Activated T-cell treated with anti-CD3 and anti-CD28 coated beads, Interleukin-2, amount 50 U/mL, for 48 hours (primary cell): Measurements from ENCODE around the gene C8G.

Source experiments
- DNase-seq, 2 experiments: peaks; one replicate each; pipeline ENCODE4 v3.0.0-alpha.2; 2020

C8G gene

DNA sequence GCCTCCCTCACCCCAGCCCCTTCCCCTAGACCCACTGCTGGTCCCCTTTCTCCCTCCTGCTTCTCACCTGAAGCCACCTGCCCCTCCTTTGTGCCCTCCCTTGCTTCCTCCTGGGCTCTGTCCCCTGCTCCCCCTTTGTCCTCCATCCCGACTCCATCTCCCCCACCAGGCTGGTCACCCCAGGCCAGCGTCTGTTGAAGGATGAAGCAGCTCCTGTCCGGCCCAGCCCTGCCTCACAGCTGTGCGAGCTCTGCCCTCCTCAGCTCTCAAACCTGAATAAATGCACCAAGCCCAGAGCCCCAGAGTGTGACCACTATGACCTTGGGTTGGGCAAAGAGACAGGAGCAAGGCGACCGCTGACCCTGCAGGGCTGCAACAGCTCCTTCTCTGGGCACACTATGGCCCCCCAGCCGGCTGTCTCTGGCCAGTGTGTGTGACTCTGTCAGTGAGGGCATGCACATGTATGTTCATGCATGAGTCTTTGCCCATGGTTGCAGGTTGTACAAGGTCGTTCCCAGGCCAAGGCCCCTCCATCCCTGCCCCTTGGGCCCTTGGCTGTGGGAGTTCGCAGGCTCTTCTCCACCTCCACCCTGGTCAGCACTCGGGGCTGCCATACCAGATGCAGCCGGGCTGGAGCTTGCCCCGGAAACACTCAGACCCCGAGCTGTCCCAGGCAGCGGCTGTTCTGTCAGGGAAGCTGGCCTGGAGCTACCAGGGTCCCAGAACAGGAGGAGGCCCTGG is 10.3 kb downstream of the C8G start:
- no peak for DNase-seq

DNA sequence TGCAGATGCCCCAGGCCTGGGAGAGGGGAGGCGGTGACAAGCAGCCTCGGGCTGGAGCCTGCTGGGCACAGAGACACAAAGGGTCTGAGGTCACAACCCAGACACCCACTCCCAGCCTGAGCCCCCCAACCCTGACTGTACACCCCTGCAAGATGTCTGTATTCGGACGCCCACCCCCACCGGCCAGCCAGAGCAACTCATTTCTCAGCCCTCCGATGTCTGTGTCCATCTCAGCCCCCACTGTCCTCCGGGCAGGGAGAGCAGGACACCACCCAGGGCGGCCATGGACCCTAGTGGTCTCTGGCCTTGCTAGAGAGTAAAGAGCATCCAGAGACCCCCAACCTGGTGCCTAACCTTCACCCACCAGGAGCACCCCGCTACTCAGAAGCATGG is 10.9 kb downstream of the C8G start:
- DNase-seq = no peak

DNA sequence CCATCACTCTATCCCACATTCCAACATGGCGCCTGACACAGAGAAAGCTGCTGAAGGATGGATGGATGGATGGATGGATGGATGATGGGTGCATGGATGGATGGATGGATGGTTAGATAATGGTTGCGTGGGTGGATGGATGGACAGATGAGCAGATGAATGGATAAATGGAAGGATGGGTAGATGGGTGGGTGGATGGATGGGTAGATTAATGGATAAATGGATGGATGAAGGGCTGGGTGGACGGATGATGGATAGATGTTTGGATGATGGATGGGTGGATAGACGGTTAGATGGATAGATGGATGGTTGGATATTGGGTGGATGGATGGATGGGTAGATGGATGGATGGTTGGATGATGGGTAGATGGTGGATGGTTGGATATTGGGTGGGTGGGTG is 11.6 kb downstream of the C8G start:
- DNase-seq = no peak

DNA sequence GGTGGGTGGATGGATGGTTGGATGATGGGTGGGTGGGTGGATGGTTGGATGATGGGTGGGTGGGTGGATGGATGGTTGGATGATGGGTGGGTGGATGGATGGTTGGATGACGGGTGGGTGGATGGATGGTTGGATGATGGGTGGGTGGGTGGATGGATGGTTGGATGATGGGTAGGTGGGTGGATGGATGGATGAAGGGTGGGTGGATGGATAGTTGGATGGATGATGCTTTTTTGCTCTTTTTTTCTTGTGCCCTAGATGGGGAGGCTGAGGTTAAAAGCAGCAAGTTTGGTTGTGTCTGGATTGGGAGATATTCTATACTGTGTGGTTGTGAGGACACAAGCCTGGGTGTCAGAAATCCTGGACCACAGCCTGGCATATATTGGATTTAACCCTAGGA is 12.4 kb downstream of the C8G start:
- no peak for DNase-seq

DNA sequence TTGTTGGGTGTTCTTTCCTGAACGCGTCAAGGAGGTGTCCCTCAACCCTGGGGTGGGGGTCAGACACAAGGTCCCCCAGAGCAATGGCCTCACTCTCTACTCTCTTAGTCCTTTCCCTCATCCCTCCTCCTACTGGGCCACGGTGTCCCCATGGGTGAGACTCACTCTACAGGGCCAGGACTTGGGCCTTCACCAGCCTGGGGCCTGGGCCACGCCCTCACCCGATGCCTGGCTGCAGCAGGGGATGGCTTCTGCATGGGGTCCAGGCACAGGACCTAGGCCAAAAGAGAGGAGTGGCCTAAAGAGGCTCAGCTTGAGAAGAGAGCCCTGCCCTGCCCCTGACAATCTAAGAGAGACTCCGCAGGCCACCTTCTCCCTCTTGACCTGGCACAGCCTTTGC is 12.9 kb downstream of the C8G start:
- DNase-seq = no peak

DNA sequence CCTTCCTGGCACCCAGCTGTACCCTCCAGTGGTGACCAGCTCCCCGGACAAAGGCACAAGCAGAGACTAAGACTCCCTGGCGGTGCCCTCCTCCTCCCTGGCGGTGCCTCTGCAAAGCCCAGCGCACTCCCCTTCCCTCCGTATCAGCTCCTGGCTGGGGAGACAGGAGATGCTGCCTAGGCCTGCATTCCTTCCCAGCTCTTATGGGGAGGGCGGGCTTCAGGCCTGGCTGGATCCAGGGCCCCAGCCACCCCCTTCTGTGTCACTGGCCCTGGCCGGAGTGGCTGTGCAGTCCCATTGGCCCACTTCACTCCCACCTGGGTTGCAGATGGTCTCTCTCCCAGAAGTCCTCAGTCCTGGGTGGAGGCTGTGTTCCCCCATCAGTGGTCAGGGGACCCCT is 13.4 kb downstream of the C8G start:
- no peak for DNase-seq

DNA sequence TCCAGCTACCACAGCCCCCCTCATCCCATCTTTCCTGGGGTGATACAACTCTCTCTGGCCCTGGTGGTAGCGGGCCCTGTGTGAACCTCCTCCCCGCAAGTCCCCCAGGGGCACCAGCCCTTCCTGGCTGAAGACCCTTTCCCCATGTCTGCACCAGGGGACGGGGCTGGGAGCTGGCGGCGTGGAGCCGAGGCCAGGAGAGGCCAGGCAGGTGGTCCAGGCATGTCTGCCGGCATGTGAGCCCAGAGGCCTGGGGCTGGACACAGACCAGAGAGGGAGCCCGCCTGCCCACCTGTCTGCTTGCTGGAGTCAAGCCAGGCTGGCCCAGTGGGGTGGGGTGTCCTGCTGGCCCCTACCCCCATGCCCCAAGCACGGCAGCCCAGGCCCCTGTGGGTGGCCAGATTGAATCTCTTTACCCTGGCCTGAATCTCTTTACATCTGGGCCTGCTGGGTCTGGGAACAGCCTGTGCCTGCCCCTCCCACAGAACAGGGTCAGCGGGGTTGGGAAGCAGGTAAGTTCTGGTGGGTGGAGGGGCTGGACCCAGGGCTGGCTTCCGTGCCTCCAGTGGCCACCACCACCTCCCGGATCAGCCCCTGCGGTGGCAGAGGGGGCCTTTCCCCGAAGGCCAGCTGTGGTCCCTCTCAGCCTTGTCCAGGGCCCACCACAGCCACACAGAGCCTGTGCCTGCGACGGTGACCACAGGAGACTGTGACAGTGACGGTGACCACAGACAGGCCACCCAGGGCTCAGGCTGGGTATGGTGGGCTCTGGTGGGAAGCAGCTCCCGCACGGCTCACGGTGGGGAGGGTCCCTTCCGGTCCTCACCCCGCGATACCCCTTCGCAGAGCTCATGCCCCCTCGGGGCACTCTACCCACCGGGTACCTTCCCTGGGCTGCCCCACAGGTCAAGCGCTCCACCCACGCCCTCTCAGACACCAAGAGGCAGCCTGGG is 14.1 kb downstream of the C8G start:
- no peak for DNase-seq

DNA sequence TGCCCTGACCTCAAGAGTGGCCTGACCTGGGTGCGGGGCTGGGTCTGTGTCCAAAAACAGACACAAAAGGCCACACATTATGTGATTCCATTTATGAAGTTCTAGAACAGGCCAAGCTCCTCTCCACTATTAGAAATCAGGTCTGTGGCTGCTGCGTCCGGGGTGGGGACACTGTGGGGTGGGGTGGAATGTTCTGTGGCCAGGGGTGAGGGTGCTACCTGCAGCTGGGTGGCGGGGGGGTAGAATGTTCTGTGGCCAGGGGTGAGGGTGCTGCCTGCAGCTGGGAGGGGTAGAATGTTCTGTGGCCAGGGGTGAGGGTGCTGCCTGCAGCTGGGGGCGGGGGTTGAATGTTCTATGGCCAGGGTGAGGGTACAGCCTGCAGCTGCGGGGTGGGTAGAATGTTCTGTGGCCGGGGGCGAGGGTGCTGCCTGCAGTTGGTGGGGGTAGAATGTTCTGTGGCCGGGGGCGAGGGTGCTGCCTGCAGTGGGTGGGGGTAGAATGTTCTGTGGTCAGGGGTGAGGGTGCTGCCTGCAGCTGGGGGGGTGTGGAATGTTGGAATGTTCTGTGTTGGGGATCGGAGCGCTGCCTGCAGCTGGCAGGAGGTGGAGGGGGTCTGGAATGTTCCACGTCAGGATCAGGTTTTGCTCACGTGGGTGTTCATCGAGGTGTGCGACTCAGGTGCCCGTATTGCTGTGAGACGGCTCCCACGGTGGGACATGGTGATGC is 15.3 kb downstream of the C8G start:
- DNase-seq = no peak

DNA sequence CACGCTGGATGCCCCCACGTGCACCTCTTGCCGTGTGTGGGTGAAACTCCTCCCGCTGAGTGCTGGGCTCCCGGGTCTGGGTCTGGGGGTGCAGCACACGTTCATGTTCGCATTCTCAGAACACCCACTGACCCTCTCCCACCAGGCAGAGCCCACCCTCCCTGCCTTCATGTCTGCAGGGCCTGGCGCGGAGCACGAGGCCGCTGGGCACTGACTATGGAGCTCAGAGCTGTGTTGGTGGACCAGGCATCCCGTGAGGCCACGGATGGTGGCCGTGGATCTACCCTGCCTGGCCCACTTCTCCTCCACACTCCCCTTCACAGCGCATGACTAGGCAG is 15.9 kb downstream of the C8G start:
- no peak for DNase-seq

DNA sequence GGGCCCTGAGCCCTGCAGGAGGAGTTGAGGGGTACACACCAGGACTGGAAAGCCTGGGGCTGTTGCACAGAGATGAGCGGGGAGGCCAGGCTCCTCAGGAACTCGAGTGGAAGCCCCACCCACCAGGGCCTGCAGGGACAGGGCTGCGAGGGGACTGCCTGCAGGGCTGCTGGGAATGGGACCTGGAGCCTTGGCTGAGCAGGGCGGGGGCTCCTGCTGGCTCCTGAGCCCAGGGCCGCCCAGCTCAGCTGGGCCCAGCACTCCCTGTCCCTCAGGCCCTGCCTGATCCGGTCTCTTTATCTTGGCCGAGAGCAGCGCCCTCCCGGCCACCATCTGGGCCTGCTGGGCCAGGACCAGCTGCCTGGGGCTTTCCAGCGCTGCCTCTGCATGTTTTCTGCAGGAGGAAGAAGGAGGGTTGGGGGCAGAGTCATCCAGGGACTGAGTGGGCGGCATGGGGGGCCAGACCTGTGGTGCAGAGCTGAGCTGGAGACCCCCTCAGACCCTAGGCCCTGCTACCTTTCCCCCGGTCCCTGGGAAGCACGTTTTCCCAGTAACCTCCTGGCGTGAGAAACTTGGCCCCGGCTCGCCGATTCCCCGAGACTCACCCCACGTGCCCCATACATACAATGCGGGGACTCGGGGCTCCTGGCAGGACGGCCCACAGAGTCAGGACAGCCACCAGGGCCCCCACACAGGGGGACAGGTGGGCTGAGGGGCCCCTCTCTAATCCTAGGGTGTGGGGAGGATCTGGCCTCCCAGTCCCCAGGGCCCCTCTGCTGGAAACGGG is 16.4 kb downstream of the C8G start:
- no peak for DNase-seq

DNA sequence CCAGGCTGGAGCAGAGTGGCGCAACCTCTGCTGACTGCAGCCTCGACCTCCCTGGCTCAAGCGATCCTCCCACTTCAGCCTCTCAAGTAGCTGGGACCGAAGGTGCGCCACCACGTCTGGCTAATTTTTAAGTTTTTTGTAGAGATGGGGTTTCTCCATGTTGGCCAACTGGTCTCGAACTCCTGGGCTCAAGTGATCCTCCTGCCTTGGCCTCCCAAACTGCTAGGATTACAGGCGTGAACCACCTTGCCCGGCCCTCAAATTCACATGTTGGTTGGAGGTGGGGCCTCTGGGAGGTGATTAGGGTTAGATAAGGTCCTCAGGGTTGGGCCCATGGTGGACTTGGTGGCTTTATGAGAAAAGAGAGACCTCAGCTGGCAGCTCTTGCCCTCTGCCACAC is 17.1 kb downstream of the C8G start:
- DNase-seq = no peak

DNA sequence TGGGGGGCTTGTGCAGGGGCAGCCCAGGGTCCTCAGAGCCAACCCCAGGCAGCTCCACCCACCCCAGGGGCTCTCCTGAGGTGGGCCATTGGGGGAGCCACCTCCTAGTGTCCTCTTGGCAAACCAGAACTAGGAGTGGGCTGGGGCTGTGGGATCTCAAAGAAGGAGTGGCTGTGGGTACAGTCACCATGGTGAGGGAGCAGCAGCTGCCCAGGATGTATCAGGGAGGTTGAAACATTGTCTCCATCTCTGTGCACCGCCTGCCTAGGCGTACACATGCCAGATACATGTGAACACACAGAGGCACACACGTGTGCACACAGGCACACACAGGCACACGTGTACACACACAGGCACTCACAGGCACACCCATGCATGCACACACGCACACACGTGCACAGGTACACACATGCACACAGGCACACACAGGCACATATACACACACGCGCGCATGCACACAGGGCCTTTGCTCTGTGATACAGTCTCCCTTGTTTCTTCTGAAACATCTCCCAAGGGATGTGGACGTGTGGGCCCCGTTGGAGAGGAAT is 17.7 kb downstream of the C8G start:
- no peak for DNase-seq

DNA sequence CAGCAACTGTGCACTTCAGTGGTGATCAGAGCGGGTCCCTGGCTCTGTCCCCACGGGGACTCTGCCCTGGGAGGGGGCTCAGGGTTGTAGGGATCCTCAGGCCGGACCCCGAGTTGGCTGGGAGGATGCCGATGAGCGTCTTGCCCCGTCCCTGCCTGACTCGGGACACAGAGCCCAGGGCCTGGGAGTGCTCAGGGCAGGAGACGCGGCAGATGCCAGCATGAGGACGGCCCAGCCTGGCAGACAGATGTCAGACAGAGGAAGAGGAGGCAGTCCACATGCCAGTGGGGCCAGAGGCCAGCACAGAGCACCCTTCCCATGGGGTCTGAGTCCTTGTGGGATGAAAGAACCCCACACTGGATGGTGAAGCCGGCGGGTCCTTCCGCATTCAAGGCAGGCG is 18.3 kb downstream of the C8G start:
- no peak for DNase-seq

DNA sequence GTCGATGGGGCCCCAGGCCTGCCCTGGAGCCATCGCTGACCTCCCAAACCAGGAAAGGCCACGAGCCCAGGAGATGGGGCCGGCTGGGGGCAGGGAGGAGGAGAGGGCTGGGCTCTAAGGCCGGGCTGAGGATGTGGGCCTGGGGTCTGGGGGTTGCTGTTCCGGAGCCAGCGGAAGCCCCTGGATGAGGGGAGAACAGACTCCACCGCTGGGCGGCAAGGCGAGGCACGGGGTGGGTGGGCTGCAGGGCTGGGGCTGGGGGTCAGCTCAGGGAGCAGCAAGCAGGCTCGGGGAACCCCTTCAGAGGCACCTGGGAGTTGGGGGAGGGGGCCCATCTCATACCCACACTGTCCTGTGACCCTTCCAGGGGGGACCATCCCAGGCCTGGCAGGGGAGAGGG is 18.7 kb downstream of the C8G start:
- DNase-seq = no peak

DNA sequence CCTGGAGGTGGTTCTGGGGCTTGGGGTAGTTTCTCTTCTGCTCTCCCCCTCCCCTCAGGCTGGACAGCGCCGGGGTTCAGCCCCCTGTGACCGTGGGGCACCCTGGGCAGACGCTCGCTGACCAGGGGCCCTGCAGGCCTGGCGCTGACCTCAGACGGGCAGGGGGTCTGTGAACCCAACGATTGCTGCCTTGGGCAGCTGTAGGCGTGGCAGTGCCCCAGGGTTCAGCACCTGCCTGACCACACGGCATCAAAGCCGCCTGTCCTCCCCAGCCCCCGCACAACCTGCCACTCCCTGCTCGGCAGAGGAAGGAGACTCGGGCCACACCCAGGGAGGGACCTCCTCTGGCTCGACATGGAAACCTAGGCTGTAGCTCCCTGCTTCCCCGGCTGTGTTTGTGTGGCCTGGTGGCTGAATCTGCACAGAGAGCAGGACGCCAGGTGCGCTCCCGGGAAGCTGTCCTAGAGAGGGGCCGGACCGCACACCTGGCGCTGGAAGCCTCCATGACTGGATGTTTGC is 19.2 kb downstream of the C8G start:
- no peak for DNase-seq

DNA sequence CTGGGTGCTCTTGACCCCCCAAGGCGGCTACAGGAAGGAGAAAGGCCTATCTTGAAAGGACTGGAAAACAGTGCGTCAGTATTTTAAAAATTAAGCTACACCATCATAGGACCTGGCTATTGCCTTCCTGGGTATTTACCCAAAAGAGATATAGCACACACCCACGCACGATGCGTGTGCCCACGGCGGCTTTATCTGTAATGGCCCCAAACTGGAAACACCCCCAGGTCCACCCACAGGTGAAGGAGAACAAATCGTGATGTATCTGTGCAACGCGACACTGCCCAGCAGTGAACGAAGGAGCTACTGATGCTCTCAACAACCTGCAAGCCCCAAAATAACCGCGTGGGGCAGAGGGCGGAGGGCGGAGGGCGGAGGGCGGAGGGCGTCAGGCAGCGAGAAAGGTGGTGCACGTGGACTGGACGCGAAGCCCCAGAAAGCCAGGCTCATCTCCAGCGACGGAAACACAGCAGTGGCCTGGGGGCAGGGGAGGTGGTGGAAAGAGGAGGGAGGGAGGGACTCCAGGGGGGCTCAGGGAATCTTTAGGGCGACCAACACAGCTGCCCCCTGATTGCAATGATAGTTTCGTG is 19.9 kb downstream of the C8G start:
- DNase-seq = no peak

DNA sequence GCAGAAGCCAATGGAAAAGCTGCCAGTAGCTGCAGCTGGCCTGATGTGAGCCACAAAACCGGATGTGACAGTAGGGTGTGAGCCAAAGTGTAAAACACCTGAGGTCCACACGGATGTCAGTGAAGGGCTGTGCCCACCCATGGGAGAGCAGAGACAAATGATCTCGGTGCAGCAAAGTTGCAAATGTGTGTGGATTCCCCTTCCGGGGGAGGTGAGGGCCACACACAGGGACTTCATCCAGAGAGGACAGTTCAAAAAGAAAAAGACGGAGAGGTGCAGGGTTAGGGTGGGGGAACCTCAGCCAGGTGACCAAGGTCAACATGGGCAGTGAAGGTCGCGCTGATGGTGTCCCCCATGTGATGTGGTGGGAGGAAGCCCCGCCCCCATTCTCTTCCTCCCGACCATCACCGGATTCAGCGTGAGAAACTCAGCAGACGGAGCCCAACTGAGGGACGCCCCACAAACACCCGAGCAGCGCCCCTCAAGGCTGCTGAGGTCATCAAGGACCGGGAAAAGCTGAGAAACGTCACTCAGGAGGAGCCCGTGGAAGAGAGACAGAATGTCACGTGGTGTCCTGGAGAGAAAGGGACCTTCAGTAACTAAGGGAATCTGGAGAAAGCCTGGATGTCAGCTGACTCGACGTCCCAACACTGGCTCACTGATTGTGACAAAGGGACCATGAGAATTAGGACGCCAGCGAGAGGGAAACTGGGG is 20.9 kb downstream of the C8G start:
- DNase-seq = no peak

DNA sequence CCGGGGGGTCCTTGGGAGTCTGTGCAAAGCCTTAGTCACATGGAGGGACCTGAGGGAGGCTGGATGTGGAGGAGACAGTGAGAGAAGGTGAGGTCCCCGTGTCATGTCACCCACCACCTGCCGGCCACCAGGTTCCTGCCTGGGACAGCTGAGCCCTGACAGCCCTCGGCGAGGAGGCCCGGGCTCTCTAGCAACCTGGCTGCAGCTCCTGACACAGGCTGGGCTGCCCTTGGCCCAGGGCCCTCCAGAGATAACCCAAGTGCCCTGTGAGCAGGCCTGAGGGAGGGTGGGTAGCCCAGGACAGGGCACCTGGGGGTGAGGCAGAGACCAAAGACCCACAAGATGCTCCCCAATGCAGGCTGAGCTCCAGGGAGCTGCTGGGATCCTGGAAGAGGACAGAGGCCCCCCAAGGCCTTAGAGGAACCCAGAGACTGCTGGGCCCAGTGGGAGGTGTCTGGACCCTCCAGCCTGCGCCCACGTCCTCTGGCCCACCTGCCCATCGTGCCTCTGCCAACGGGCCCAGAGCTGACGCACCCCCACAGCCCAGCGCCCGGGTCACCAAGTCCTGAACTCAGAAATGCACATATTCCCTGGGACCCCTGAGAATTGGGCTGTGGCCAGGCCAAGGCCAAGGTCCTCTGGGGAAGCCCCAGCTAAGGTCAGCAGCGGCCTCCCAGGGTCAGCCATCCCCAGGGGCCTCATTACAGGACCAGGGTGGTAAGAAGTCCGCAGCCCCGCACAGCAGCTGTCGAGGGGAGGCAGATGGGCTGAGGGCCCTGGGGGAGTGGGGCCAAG is 23.5 kb downstream of the C8G start:
- DNase-seq = no peak

DNA sequence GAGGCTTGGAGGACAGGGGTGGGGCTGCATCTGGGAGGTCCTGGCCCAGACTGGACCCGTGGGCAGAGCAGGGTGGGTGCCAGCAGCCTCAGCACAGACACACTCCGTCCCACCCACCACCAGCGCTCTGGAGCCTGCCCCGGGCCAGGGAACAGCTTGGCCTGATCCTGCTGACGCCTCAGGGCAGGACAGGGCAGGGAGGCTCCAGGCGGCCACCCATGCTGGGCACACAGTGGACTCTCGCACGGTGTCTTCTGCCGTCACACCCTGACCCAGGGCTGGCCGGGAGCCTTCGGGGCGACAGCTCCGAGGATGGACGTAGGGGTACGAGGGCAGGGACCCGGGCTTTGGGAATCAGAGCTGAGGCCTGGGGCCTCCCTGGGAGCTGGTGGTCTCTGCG is 24.1 kb downstream of the C8G start:
- DNase-seq = no peak

DNA sequence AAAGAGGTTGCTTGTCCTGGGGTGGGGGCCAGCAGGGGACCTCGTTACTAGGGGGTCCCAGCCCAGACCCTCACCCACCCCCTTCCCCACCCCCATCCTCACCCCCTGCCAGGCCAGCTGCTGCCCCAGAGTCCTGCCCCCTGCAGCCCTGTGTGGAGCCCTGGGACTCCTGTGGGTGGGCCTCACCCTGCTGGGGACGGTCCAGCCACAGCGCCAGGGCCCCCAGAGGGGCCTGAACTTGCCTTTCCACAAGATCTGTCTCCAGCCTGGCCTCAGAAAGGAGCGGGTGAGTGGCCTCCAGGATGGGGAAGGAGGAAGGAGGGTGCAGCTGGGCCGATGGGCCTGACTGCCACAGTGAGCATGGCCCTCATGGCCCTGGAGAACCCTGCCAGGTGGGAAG is 24.7 kb downstream of the C8G start:
- DNase-seq = no peak

DNA sequence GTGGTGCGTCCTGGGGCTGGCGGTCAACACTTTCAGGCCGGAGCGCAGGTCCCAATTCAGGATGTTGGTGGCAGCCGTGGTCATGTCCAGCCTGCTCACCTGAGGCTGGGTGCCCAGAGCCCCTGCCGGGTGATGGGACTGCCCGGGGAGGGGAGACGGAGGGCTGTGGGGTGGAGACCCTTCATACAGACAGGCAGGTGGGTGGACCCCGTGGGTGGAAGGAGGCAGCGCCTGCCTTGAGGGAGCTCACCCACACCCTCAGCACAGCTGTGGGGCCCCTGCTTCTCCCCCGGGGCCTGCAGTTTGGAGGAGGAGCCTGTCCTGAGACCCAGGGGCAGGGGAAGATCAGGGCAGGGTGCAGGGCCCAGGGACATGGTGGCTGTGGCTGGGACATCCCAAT is 25.3 kb downstream of the C8G start:
- no peak for DNase-seq
